Loucy (cell line): ENCODE data around the gene SEPTIN11.

Source experiments
- H2AFZ ChIP-seq: fragments of 200-600 bp; sonication (generic); 2 replicates; pipeline ENCODE4 v1.6.0; 2016; ENCODE audit warnings: antibody characterized with exemption, mild to moderate bottlenecking, low read length, moderate library complexity
- H3F3A ChIP-seq: fragments of 200-600 bp; 2 replicates; pipeline ENCODE4 v1.6.0; 2016; ENCODE audit warnings: antibody characterized with exemption, low read depth, mild to moderate bottlenecking
- H3K27me3 ChIP-seq: fragments of 200-600 bp; sonication (generic); 2 replicates; pipeline ENCODE4 v1.6.1; 2014; ENCODE audit warnings: low read length, mild to moderate bottlenecking; ENCODE audit not compliant: insufficient read depth, poor library complexity, severe bottlenecking
- H3K36me3 ChIP-seq: fragments of 200-600 bp; sonication (generic); 2 replicates; pipeline ENCODE4 v1.6.1; 2016; ENCODE audit warnings: low read length; ENCODE audit not compliant: insufficient read depth
- H3K4me1 ChIP-seq: fragments of 200-600 bp; sonication (generic); 2 replicates; pipeline ENCODE4 v1.5.1; 2014; ENCODE audit warnings: low read length, mild to moderate bottlenecking; ENCODE audit not compliant: insufficient read depth, poor library complexity, severe bottlenecking
- H3K4me2 ChIP-seq: fragments of 200-600 bp; sonication (generic); 2 replicates; pipeline ENCODE4 v1.6.0; 2014; ENCODE audit warnings: antibody characterized with exemption, low read length, low read depth, mild to moderate bottlenecking; ENCODE audit not compliant: poor library complexity, severe bottlenecking
- H3K4me3 ChIP-seq: fragments of 200-600 bp; sonication (generic); 2 replicates; pipeline ENCODE4 v1.5.1; 2014; ENCODE audit warnings: low read length, mild to moderate bottlenecking, mixed read lengths; ENCODE audit not compliant: poor library complexity, severe bottlenecking
- H3K79me2 ChIP-seq: fragments of 200-600 bp; sonication (generic); 2 replicates; pipeline ENCODE4 v1.6.1; 2014; ENCODE audit warnings: low read length; ENCODE audit not compliant: insufficient read depth
- H3K9ac ChIP-seq: fragments of 200-600 bp; sonication (generic); 2 replicates; pipeline ENCODE4 v1.6.0; 2014; ENCODE audit warnings: mild to moderate bottlenecking, low read depth, low read length, moderate library complexity; ENCODE audit not compliant: poor library complexity, severe bottlenecking
- H3K9me2 ChIP-seq: fragments of 200-600 bp; sonication (generic); replicated peaks from 2 replicates; pipeline ENCODE4 v1.6.1; 2016; ENCODE audit warnings: low read depth, low read length, mixed read lengths
- H3K9me3 ChIP-seq: fragments of 200-600 bp; sonication (generic); 2 replicates; pipeline ENCODE4 v1.6.1; 2014; ENCODE audit warnings: mild to moderate bottlenecking, antibody characterized with exemption, low read length, low read depth; ENCODE audit not compliant: insufficient read depth
- H4K20me1 ChIP-seq: fragments of 200-600 bp; sonication (generic); 2 replicates; pipeline ENCODE4 v1.6.0; 2014; ENCODE audit warnings: antibody characterized with exemption, low read length, mild to moderate bottlenecking; ENCODE audit not compliant: insufficient read depth, poor library complexity, severe bottlenecking
- EZH2phosphoT487 ChIP-seq: fragments of 200-600 bp; IDR thresholded peaks from 2 replicates; pipeline ENCODE4 v1.6.1; 2018; ENCODE audit warnings: antibody characterized with exemption, mild to moderate bottlenecking, moderate library complexity, borderline replicate concordance
- TF ChIP-seq, protein P1 (sequence below): fragments of 200-600 bp; sonication (generic); conservative IDR thresholded peaks from 2 replicates; pipeline ENCODE4 v1.5.1; 2014; ENCODE audit warnings: mild to moderate bottlenecking, antibody characterized with exemption, low read length

Gene SEPTIN11

DNA sequence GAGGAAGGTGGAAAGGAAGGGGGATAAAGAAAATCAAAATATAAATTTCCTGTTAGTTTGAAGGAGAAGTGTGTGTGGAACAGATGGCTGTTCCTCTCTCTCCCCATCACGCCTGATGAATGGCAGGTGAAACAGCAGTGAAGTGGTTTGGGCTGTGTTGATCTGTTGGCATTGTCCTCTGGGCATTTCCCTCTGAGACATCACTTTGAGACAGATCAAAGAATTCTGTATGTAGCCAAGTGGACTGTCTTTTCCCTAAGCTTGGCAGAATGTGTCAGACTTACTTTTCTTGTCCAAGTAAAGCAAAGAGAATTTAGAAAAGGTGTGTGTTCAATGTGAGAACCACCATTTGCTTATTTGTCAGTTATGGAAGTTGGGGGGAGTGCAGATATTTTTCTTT is 47.5 kb downstream of the SEPTIN11 start:
- Histone ChIP-seq H3F3A (no peaks in the 10 kb centered on the region), H3K79me2 (peaks cover 13% of the 10 kb centered on the region; the same call in 1 of the 2 replicates), H4K20me1 (no peaks in the 10 kb centered on the region), H3K36me3 (peaks cover 37% of the 10 kb centered on the region; the same call in 1 of the 2 replicates), H2AFZ (no peak overlapping the region), H3K4me2 (no peak overlapping the region), H3K27me3 (no peaks in the 10 kb centered on the region), H3K4me1 (peaks cover 21% of the 10 kb centered on the region), H3K9me2 (no peaks in the 10 kb centered on the region), H3K4me3 (no peak overlapping the region), H3K9ac (no peak overlapping the region), H3K9me3 (no peaks in the 10 kb centered on the region)
- TF ChIP-seq, protein P1, sequence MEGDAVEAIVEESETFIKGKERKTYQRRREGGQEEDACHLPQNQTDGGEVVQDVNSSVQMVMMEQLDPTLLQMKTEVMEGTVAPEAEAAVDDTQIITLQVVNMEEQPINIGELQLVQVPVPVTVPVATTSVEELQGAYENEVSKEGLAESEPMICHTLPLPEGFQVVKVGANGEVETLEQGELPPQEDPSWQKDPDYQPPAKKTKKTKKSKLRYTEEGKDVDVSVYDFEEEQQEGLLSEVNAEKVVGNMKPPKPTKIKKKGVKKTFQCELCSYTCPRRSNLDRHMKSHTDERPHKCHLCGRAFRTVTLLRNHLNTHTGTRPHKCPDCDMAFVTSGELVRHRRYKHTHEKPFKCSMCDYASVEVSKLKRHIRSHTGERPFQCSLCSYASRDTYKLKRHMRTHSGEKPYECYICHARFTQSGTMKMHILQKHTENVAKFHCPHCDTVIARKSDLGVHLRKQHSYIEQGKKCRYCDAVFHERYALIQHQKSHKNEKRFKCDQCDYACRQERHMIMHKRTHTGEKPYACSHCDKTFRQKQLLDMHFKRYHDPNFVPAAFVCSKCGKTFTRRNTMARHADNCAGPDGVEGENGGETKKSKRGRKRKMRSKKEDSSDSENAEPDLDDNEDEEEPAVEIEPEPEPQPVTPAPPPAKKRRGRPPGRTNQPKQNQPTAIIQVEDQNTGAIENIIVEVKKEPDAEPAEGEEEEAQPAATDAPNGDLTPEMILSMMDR, result no peak
- no peak for TF ChIP-seq EZH2phosphoT487

DNA sequence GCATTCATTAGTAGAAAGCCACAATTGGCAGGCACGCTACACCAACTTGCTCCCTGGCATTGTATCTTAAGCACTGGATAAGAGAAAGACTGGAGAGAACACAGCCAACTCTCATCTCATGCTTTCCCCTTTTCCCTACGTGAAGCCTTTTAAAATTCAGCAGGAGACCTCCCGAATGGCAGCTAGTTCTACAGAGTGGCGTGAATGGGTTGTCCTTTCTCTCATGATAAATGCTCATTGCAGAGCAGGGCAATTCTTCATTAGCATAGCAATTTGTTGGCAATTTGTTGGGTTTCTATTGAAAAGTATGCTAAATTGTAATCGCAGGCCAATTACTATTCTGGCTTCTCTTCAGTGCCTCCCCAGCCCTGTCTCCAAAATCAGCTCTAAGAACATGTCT is 48.0 kb downstream of the SEPTIN11 start:
- no peak overlapping the region for H3K9ac ChIP-seq
- H3K27me3 ChIP-seq, result no peaks in the 10 kb centered on the region
- H3K9me3 ChIP-seq, result no peaks in the 10 kb centered on the region
- H4K20me1 ChIP-seq, result no peaks in the 10 kb centered on the region
- no peaks in the 10 kb centered on the region for H3K9me2 ChIP-seq
- no peak overlapping the region for H2AFZ ChIP-seq
- H3K4me1 ChIP-seq, result peaks cover 25% of the 10 kb centered on the region
- H3F3A ChIP-seq, result no peaks in the 10 kb centered on the region
- no peak overlapping the region for H3K4me2 ChIP-seq
- TF ChIP-seq EZH2phosphoT487, result no peak
- TF ChIP-seq, protein P1, result no peak
- H3K4me3 ChIP-seq, result no peak overlapping the region
- peaks cover 37% of the 10 kb centered on the region; the same call in 1 of the 2 replicates for H3K36me3 ChIP-seq
- H3K79me2 ChIP-seq, result peaks cover 9% of the 10 kb centered on the region; the same call in 1 of the 2 replicates

DNA sequence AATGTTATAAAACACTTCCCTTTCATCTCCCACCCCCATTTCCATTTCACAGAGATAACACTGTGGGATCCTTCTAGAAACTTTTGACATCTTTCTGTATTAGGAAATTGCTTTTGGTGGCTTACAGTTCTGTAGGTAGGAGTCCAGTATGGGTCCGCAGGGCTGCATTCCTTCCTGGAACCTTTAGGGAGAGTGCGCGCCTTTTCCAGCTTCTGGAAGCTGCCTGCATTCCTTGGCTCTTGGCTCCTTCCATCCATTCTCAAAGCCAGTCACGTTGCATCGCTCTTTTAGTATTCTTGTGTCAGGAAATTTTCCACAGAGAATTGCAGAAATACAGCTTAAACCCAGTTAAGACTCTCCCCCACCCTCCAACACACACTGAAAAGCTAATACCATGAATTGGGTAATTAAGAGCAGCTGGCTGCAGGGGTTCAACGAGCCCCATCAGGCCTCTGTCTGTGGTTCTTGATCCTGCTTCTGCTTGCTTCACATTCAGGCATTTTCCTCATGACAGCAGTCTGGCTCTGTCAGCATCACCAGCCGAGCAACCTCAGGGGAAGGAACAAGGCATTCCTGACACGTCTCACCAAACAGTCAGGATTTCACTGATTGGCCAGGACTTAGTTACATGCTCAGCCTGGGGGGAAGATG is 48.8 kb downstream of the SEPTIN11 start:
- Histone ChIP-seq H3K79me2 (peaks cover under 1% of the 10 kb centered on the region; the same call in 1 of the 2 replicates), H3K9me2 (no peaks in the 10 kb centered on the region), H4K20me1 (no peaks in the 10 kb centered on the region), H3K36me3 (peaks cover 42% of the 10 kb centered on the region; the same call in 1 of the 2 replicates), H3K4me2 (no peak overlapping the region), H3K9me3 (no peaks in the 10 kb centered on the region), H3K9ac (no peak overlapping the region), H3K27me3 (no peaks in the 10 kb centered on the region), H3K4me1 (peaks cover 25% of the 10 kb centered on the region), H2AFZ (no peak overlapping the region), H3K4me3 (no peak overlapping the region), H3F3A (no peaks in the 10 kb centered on the region)
- no peak for TF ChIP-seq EZH2phosphoT487
- TF ChIP-seq, protein P1, result no peak
